K562 (cell line): ENCODE measurements around the gene ZBTB20. TPM values are rescaled to one million over a fixed set of nuclear protein-coding genes. Genes with fewer than 3 reads are reported as not detected.

Source experiments
- ATAC-seq: fragments of 200-7000 bp; cut with Tn5 transposase; 3 replicates; pipeline ENCODE4 v1.9.1; 2020; ENCODE audit warnings: moderate library complexity
- BruUV-seq: library from RNA; stranded (reverse); fragments of 400-500 nt; replicated peaks from 2 replicates; lab custom pipeline; 2021; lab: Mats Ljungman, UMichigan
- CTCF ChIA-PET: fragments of 300-600 bp; formaldehyde crosslinking; extraction: SDS; loops from one replicate; lab custom pipeline; 2021; ENCODE audit warnings: low intra/inter-chr PET ratio; lab: Yijun Ruan, JAX
- POLR2A ChIA-PET: fragments of 300-600, 350-650 bp; sonication (Branson Sonifier 250); formaldehyde crosslinking; extraction: SDS; loops from one replicate; lab custom pipeline; 2021; ENCODE audit warnings: antibody characterized with exemption, inconsistent platforms; lab: Yijun Ruan, JAX
- DNase-seq, 4 experiments: peaks; one replicate each; pipeline versions ENCODE4 v3.0.0 to v3.0.0-alpha.2; 2011 to 2018; ENCODE audit warnings: low spot score in 3 of 4, mixed read lengths in 3 of 4; ENCODE audit errors: extremely low read depth in 1 of 4
- FAIRE-seq: peaks from 2 replicates; lab custom pipeline; 2011; peaks lifted over from hg19 to GRCh38; lab: Jason Lieb, UNC
- H2AFZ ChIP-seq: 2 replicates; pipeline ENCODE4 v1.6.0; 2011; ENCODE audit warnings: low read depth, low read length, control low read depth, inconsistent platforms
- H3K27ac ChIP-seq: fragments of 200-600 bp; 3 replicates; pipeline ENCODE4 v1.8.0; 2011; ENCODE audit warnings: low read depth, mild to moderate bottlenecking, control low read depth, inconsistent platforms, low read length, moderate library complexity, mixed read lengths; ENCODE audit errors: extremely low read depth
- H3K27me3 ChIP-seq, 2 experiments: fragments of 300-600 bp in 1 of 2; 2 replicates in 1 of 2; 3 replicates in 1 of 2; pipeline versions ENCODE4 v1.6.0 to v1.8.0; 2011; ENCODE audit warnings: inconsistent platforms in 2 of 2, low read length in 2 of 2, mild to moderate bottlenecking in 1 of 2, mixed read lengths in 1 of 2, moderate library complexity in 1 of 2; ENCODE audit not compliant: control insufficient read depth in 2 of 2, insufficient read depth in 2 of 2
- H3K36me3 ChIP-seq: fragments of 300-600 bp; 3 replicates; pipeline ENCODE4 v1.8.0; 2011; ENCODE audit warnings: mild to moderate bottlenecking, low read length, inconsistent platforms; ENCODE audit not compliant: control insufficient read depth, insufficient read depth
- H3K4me1 ChIP-seq, 2 experiments: fragments of 200-600 bp in 1 of 2; replicated peaks in 1 of 2; 2 replicates in 1 of 2; 3 replicates in 1 of 2; pipeline versions ENCODE4 v1.5.1 to v1.8.0; 2011; ENCODE audit warnings: inconsistent platforms in 2 of 2, low read length in 2 of 2, mild to moderate bottlenecking in 1 of 2, mixed read lengths in 1 of 2, moderate library complexity in 1 of 2; ENCODE audit not compliant: control insufficient read depth in 2 of 2, insufficient read depth in 2 of 2
- H3K4me2 ChIP-seq: 2 replicates; pipeline ENCODE4 v1.6.1; 2011; ENCODE audit warnings: low read length, control low read depth, inconsistent platforms, mixed read lengths; ENCODE audit not compliant: insufficient read depth
- H3K4me3 ChIP-seq: fragments of 200-600 bp; sonication (generic), shearing (Covaris generic); 2 replicates; pipeline ENCODE4 v1.5.1; 2016; ENCODE audit warnings: control low read depth, inconsistent platforms
- H3K79me2 ChIP-seq: fragments of 200-600 bp; 3 replicates; pipeline ENCODE4 v1.8.0; 2011; ENCODE audit warnings: low read length, inconsistent platforms; ENCODE audit not compliant: control insufficient read depth, insufficient read depth
- H3K9ac ChIP-seq, 2 experiments: 2 replicates each; pipeline versions ENCODE4 v1.6.0 to v1.6.1; 2011; ENCODE audit warnings: low read depth in 2 of 2, low read length in 2 of 2, control low read depth in 1 of 2, inconsistent platforms in 1 of 2, mild to moderate bottlenecking in 1 of 2, mixed read lengths in 1 of 2; ENCODE audit not compliant: insufficient read depth in 1 of 2
- H3K9me1 ChIP-seq: one replicate; pipeline ENCODE4 v1.6.0; 2011; ENCODE audit warnings: inconsistent platforms, mild to moderate bottlenecking, low read length, moderate library complexity; ENCODE audit not compliant: control insufficient read depth, insufficient read depth
- H3K9me3 ChIP-seq: replicated peaks from 2 replicates; pipeline ENCODE4 v1.5.1; 2011; ENCODE audit warnings: low read depth, low read length, inconsistent platforms; ENCODE audit not compliant: control insufficient read depth, insufficient read depth
- H4K20me1 ChIP-seq: replicated peaks from 2 replicates; pipeline ENCODE4 v1.6.1; 2011; ENCODE audit warnings: low read length, inconsistent platforms, mixed read lengths; ENCODE audit not compliant: control insufficient read depth, insufficient read depth
- CTBP1 ChIP-seq: fragments of 450-650 bp; IDR thresholded peaks from 2 replicates; pipeline ENCODE4 v1.6.1; 2016; ENCODE audit warnings: borderline replicate concordance
- DEAF1 ChIP-seq: fragments of 450-650 bp; formaldehyde crosslinking; IDR thresholded peaks from 2 replicates; pipeline ENCODE4 v1.4.0; 2020; ENCODE audit warnings: mild to moderate bottlenecking, moderate library complexity
- FOSL1 ChIP-seq: fragments of 200-800 bp; sonication (Bioruptor generic); conservative IDR thresholded peaks from 2 replicates; pipeline ENCODE4 v1.6.1; 2016; ENCODE audit warnings: missing genetic modification characterization, missing compliant biosample characterization
- NR0B1 ChIP-seq: fragments of 450-650 bp; IDR thresholded peaks from one replicate; pipeline ENCODE4 v1.6.1; 2018; ENCODE audit warnings: mild to moderate bottlenecking, moderate library complexity; ENCODE audit not compliant: partially characterized antibody
- RBM25 ChIP-seq: fragments of 200-400 bp; formaldehyde crosslinking; IDR thresholded peaks from 2 replicates; pipeline ENCODE4 v1.6.1; 2018; ENCODE audit warnings: low read length, low read depth, moderate library complexity; ENCODE audit not compliant: severe bottlenecking
- TFAP4 ChIP-seq: sonication (generic); formaldehyde crosslinking; IDR thresholded peaks from 2 replicates; pipeline ENCODE4 v1.8.0; 2022; ENCODE audit warnings: missing genetic modification reagents, mild to moderate bottlenecking, moderate library complexity, borderline replicate concordance
- U2AF2 ChIP-seq: fragments of 200-400 bp; formaldehyde crosslinking; optimal IDR thresholded peaks from 2 replicates; pipeline ENCODE3; 2017; ENCODE audit warnings: low read depth, mild to moderate bottlenecking, low read length
- ZNF41 ChIP-seq: fragments of 250-450 bp; sonication (Bioruptor Pico); conservative IDR thresholded peaks from 2 replicates; pipeline ENCODE4 v1.4.0; 2020; ENCODE audit warnings: mild to moderate bottlenecking
- ZNF561 ChIP-seq: fragments of 450-650 bp; formaldehyde crosslinking; conservative IDR thresholded peaks from 2 replicates; pipeline ENCODE4 v1.4.0; 2020; ENCODE audit warnings: mild to moderate bottlenecking, moderate library complexity
- ZNF589 ChIP-seq: fragments of 200-800 bp; sonication (Bioruptor generic); IDR thresholded peaks from 2 replicates; pipeline ENCODE4 v1.6.1; 2016; ENCODE audit warnings: low read depth, missing genetic modification characterization, missing compliant biosample characterization
- ZNF785 ChIP-seq: fragments of 250-450 bp; sonication (Bioruptor Pico); IDR thresholded peaks from 2 replicates; pipeline ENCODE4 v1.4.0; 2020; ENCODE audit warnings: mild to moderate bottlenecking
- WGBS: fragments of 100-300 bp; shearing (Covaris generic); methylation state at CpG from one replicate; pipeline ENCODE4 v1.1.6; 2016; ENCODE audit warnings: low coverage, mixed read lengths; ENCODE audit not compliant: insufficient coverage; ENCODE audit errors: missing lambda C conversion rate; 5-methylcytosine and 5-hydroxymethylcytosine counted together
- in situ Hi-C: fragments of 300-500 bp; cut with MboI; formaldehyde crosslinking; loops from 4 replicates; pipeline ENCODE4 v1.15.0; 2018; ENCODE audit warnings: inconsistent platforms, mixed read lengths
- intact Hi-C: fragments of 100-400 bp; cut with micrococcal nuclease; formaldehyde crosslinking; loops from 2 replicates; pipeline ENCODE4 v1.14.2; 2022
- polyA plus RNA-seq, 8 experiments: library from polyadenylated mRNA; depleted of rRNA in 4 of 8; stranded (reverse) in 5 of 8; unstranded in 3 of 8; fragments of >200 nt; fragmentation: Nextera tagmentation in 2 of 8; fragmentation: Illumina TruSeq in 1 of 8; extraction: Ambion mirVana in 2 of 8; extraction: Trizol in 1 of 8; gene quantifications; 2 replicates each; pipeline versions ENCODE4 v1.2.1 to v1.2.3, GENCODE V29; 2011 to 2014; ENCODE audit warnings: inconsistent platforms in 1 of 8, missing spikeins in 1 of 8
- total RNA-seq, 7 experiments: library from RNA; depleted of rRNA in 6 of 7; stranded (reverse); fragments of >200 nt in 6 of 7; fragmentation: Illumina TruSeq in 2 of 7; extraction: Trizol in 2 of 7; gene quantifications; 2 replicates each; pipeline versions ENCODE4 v1.2.1 to v1.2.3, GENCODE V29; 2011 to 2021; ENCODE audit warnings: low replicate concordance in 1 of 7

Gene ZBTB20
- total and polyA plus RNA-seq, 9 of the 15 experiments (the other 6 are each of a cell fraction or from before 2014, with no cell fraction given): 0.17 to 1.7 (median 0.45) TPM

GRCh38 chr3:115102046-115102445 is 45.0 kb downstream of the ZBTB20 start:
- Histone ChIP-seq H3K79me2 (no peaks in the 10 kb centered on the region), H3K4me2 (no peak overlapping the region), H3K27me3 (no peaks in the 10 kb centered on the region), H3K4me1 (no peaks in the 10 kb centered on the region), H3K9me3 (no peaks in the 10 kb centered on the region), H3K9ac (no peak overlapping the region), H2AFZ (no peak overlapping the region), H3K4me3 (no peak overlapping the region), H3K27ac (no peak overlapping the region), H3K36me3 (no peaks in the 10 kb centered on the region), H3K9me1 (no peaks in the 10 kb centered on the region), H4K20me1 (no peaks in the 10 kb centered on the region)
- POLR2A ChIA-PET: no interaction called here
- intact Hi-C loops (no loop called here), in situ Hi-C loops (no loop called here)
- FAIRE-seq (no peak), DNase-seq (no peak), ATAC-seq (no peak)
- CTCF ChIA-PET: no interaction called here
- TF ChIP-seq RBM25 (no peak), ZNF589 (CRISPR knock-in tag) (no peak), TFAP4 (CRISPR knock-in tag) (no peak), NR0B1 (no peak), ZNF785 (CRISPR knock-in tag) (no peak), U2AF2 (no peak), ZNF41 (CRISPR knock-in tag) (no peak), FOSL1 (no peak), CTBP1 (no peak), ZNF561 (CRISPR knock-in tag) (no peak), DEAF1 (CRISPR knock-in tag) (no peak)
- 41% methylated on average over 2 of the region's 2 CpGs for WGBS
- BruUV-seq: no TSS peak
